HG03039 (cell line): Measurements from ENCODE around the gene CDH19.

Experiments used
- ATAC-seq: cut with Tn5 transposase; IDR thresholded peaks from one replicate; pipeline ENCODE4 v1.9.1; 2021; ENCODE audit warnings: mild to moderate bottlenecking, moderate library complexity; ENCODE audit not compliant: unreplicated experiment

The CDH19 gene, protein sequence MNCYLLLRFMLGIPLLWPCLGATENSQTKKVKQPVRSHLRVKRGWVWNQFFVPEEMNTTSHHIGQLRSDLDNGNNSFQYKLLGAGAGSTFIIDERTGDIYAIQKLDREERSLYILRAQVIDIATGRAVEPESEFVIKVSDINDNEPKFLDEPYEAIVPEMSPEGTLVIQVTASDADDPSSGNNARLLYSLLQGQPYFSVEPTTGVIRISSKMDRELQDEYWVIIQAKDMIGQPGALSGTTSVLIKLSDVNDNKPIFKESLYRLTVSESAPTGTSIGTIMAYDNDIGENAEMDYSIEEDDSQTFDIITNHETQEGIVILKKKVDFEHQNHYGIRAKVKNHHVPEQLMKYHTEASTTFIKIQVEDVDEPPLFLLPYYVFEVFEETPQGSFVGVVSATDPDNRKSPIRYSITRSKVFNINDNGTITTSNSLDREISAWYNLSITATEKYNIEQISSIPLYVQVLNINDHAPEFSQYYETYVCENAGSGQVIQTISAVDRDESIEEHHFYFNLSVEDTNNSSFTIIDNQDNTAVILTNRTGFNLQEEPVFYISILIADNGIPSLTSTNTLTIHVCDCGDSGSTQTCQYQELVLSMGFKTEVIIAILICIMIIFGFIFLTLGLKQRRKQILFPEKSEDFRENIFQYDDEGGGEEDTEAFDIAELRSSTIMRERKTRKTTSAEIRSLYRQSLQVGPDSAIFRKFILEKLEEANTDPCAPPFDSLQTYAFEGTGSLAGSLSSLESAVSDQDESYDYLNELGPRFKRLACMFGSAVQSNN

GRCh38 chr18:66603941-66604627 lies at the start of gene CDH19:
Gene CDH19 (minus strand): TSS chr18:66604090. CDS start chr18:66572204, 31,886 bp downstream.
- no peak for ATAC-seq

DNA sequence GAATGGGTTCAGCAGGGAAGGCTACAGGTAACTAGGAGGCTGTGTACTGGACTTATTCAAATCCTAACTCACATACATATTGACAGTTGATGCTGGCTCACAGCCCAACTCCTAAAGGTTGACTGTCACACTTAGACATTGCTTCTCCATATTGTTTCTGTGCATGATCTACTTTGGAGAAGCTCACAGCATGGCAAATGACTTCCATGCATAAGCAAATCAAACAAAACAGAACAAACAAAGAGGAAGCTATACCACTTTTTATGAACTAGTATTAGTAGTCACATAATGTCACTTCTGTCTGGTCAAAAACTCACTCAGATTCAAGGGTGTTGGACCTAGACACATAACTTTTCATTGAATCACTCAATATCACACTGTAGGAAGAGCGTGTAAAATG lies 43.8 kb upstream of the CDH19 start:
- no peak for ATAC-seq

DNA sequence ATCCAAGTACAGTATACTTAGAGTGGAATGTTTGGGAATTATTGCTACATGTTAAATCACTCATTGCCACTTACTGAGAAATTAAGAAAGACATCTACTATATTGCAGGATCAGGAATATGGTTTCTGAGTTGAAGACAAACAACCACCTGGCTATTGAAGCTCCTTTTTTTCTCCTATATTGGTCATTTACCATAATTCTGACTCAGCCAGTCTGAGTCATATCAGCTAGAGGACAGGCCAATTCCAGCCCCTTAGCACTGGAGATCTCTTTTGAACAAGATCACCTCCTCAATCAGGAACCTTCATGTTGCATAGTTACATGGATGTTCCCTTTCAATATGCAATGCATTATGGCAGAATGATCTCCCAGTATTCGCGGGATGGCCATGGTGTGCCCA lies 42.7 kb upstream of the CDH19 start:
- ATAC-seq, result no peak

DNA sequence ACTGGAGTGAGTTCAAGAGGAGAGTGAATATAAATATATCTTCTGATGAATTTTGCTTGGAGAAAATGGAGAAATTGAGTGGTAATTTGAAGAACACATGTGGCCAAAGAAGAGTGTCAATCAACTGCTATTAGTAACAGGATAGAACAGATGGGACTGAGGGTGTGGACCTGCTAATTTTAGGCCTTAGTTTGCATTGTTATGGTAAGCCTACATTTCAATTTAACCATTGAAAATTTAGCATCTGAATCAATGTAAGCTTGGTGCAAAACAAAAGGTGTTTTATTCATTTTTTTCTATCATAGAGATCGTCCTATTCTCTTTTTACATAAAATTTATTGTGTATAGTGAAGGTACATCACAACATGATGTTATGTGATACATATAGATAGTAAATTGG lies 42.1 kb upstream of the CDH19 start:
- ATAC-seq, result no peak

GRCh38 chr18:66641056-66641455 lies 37.2 kb upstream of the CDH19 start:
- no peak for ATAC-seq

GRCh38 chr18:66640431-66640830 lies 36.5 kb upstream of the CDH19 start:
- no peak for ATAC-seq

GRCh38 chr18:66638856-66639629 lies 35.2 kb upstream of the CDH19 start:
- no peak for ATAC-seq

DNA sequence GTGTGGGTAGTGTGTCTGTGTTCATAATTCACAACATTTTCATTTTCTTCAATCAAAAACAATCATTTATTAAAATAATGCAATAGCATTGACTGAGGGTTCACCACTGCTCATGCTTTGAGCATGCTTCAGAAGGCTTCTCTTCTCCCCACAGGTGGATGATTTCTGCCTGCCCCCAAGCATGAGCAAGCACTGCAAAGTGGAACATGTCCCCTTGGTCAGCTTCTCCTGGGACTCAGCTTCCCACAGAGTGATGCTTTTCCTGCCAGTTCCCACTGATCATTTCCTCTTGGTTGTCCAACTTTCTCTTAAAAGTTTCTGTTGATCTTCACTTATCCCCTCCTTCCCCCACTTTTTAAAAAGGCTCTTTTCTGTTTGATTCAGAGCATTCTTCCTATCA lies 31.5 kb upstream of the CDH19 start:
- ATAC-seq, result no peak

DNA sequence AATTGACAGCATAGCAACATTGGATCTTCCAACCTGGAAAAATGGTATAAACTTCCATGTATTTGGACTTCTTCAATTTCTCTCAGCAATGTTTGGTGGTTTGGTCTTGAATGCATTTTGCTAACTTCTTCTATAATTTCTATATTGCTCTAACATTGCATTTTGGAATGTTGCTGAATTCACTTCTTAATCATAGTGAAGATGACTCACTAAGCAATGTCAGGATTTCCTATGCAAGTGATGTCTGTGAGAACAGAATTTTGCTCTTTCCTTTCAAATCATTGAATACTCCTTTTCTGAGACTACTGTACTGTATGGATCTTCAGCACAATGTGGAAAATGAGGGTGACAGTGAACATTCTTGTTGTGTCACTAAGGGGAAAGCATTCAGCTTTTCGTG lies 28.9 kb upstream of the CDH19 start:
- ATAC-seq, result no peak

DNA sequence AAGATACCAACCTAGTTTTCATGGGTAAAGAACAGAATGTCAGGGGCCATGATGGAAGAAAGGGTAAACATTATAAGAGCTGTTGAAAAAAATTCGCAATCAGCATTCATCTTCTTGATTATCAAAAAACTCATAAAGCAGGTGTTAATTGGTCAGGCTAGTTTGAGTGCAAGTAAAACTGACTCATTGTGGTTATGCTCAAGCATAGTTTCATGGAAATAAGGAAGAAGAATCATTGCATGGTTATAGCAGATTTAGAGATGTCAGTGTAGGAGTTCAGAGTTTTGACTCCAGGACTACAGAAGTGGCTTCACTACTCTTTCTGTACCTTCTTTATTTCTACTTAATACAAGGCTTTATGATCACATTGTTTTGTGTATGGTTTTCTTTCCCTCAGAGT lies 26.9 kb upstream of the CDH19 start:
- ATAC-seq, result no peak

DNA sequence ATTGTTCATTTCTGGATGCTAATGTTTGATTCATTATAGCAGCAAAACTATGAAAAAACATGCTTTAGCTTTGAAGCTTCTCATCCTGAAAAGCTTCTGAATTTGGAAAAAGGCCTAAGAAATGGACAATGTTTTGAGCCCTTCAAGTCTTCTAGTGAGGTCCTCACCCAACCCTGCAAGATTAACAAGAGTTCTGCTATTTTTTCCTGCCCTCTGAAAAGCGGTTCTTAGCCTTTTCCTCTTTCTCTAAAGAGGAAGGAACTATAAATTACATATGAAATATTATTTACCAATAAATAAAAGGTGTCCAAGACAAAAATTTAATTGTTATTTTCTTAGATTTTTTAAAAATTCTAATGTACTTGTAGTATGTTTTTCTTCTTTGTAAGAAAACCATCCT lies 19.9 kb upstream of the CDH19 start:
- no peak for ATAC-seq

DNA sequence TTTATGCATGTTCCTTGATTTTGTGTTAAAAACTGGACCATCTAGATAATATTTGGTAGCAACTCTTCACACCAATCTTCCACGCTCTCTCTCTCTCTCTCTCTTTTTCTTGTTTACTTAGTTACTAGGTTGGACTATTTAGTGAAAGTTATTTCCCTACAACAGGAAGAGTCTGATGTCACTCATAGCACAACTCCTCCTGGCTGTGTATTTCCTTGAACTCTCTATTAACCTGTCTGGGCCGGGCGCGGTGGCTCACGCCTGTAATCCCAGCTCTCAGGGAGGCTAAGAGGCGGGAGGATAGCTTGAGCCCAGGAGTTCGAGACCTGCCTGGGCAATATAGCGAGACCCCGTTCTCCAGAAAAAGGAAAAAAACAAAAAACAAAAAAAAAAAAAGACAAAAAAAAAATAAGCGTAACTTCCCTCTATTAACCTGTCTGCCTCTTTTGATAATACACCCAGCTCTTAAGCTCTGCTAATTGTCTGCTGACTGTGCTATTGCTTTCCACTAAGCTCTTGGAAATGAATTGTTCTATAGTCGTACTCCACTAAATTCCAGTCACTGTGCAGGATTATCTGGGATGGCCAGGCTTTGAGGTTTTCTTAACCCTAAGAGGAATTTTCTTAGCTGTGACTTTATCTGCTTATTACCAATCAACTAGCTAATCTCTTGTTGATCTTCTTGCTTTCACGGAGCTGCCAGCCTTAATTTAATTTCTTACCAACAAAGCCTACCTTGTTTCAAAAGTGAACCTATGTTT lies 18.1 kb upstream of the CDH19 start:
- no peak for ATAC-seq

DNA sequence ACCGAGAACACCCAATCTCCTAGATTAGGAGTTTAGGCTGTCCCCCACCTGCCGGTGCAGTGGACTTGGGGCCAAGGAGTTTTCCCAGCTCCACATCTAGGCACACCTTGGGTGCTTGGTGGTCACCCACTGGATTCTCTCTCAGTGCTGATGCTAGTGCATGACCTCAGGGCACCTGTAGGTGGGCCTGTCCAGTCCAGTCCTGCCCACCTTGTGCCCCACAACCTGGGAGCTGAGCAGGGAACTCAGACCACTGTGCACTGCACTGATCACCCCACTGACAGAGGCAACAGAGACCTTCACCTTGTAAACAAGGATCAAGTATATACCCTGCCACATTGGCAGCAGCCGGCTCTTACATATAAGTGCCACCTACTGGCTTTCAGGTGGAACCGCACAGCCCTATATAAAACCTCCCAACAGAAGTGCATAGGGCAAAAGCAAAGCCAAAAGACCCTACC lies 12.7 kb upstream of the CDH19 start:
- ATAC-seq, result no peak

GRCh38 chr18:66615176-66615575 lies 11.3 kb upstream of the CDH19 start:
- no peak for ATAC-seq

DNA sequence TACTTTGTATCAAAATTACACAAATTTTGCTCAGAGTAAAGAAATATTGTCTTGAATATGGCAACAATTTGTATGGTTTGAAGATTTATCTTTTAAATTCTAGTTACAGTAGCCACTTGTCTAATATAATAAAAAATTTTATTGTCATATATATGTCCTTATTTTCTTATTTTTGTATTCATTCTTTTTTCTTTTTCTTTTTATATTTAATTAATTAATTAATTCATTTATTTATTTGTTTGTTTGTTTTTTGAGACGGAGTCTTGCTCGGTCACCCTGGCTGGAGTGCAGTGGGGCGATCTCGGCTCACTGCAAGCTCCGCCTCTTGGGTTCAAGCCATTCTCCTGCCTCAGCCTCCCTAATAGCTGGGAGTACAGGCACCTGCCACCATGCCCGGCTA lies 3.7 kb upstream of the CDH19 start:
- no peak for ATAC-seq

GRCh38 chr18:66601649-66602048 lies 2.2 kb downstream of the CDH19 start:
- ATAC-seq, result no peak

- no peak for ATAC-seq
These were observed 4.7 kb downstream of the CDH19 start for GRCh38 chr18:66599190-66599589.

DNA sequence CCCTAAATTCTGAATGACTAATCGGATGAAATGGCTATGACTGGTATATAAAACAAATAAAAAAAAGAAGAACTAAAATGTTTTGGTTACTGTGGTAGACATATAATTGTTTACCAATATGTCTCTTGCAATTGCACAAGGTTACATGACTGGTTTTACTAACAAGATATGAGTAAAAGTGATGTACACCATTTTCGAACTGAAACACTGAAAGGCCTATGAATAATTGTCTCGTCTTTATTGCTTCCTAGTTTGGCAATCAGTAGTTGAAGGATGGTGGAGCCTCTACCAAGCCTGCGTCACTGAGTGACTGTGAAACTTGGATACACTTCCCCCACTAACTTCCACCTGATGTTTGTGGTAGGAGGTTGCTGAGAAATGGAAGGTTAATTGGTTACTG lies 16.5 kb downstream of the CDH19 start:
- no peak for ATAC-seq

DNA sequence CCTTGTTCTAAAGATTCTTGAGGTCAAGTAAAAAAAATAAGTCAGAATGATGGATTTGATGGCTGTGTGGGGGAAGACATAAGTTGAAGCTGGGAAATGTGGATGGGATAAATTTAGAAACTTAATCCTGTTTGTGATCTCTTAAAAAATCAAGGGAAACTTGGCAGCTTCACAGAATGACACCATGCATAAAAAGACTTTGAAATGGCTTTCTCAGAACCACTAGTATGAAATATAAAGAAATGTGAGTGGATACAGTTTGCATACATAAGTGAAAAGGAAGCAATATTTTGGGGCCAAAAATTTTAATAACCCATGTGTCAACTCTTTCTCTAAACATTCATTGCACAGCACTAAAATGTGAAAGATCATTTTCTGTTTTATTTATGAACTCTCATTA lies 21.7 kb downstream of the CDH19 start:
- ATAC-seq, result no peak

DNA sequence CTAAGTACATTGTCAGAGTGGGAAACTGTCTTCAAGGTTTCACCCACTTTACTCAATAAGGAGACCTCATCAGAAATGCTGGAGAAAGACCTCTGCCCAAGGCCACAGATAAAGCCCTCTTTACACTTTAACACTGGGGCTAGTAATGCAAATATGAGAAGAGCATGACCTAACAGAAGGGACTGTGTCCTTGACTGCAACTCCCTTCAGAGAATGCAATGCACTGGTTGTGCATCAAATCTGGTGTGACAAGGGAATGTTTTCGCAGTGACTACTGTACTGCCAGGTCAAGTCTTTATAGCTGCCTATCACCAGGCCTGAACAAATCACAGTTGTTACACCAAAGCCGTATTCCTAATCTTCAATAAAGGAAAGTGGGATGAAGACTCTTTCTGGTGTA lies 28.6 kb downstream of the CDH19 start:
- ATAC-seq, result no peak
